ENCODE measurements around the gene CTBP2. TPM values are rescaled to one million over a fixed set of nuclear protein-coding genes. Genes with fewer than 3 reads are reported as not detected.

CTBP2 gene
- total RNA-seq, 1 donor, result 74.3 TPM

GRCh38 chr10:124967255-124967654 lies 193.1 kb downstream of the CTBP2 start:
- no peak for TF ChIP-seq CTCF (IDR thresholded peaks at IDR 0.05; ENCODE audit: insufficient read depth, low read depth, low read length)
- DNase-seq (ENCODE audit: low read depth), result no peak
- no peak overlapping the region for H3K4me3 ChIP-seq (ENCODE audit: low read depth, low read length)

GRCh38 chr10:124966008-124966407 lies 194.4 kb downstream of the CTBP2 start:
- no peak overlapping the region for H3K4me3 ChIP-seq (ENCODE audit: low read depth, low read length)
- DNase-seq (ENCODE audit: low read depth), result no peak

GRCh38 chr10:124963866-124964720 lies 196.3 kb downstream of the CTBP2 start:
- DNase-seq (ENCODE audit: low read depth), result no peak
- TF ChIP-seq CTCF (IDR thresholded peaks at IDR 0.05; ENCODE audit: insufficient read depth, low read depth, low read length), result no peak
- H3K4me3 ChIP-seq (ENCODE audit: low read depth, low read length), result no peak overlapping the region

More at GRCh38 chr10:124966008-124966407, 194.4 kb downstream of the CTBP2 start:
- no peak for TF ChIP-seq CTCF (IDR thresholded peaks at IDR 0.05; ENCODE audit: insufficient read depth, low read depth, low read length)

GRCh38 chr10:124962421-124962820 lies 197.9 kb downstream of the CTBP2 start:
- DNase-seq (ENCODE audit: low read depth), result peak; percentile 66
- no peak for TF ChIP-seq CTCF (IDR thresholded peaks at IDR 0.05; ENCODE audit: insufficient read depth, low read depth, low read length)
- H3K4me3 ChIP-seq (ENCODE audit: low read depth, low read length), result no peak overlapping the region

GRCh38 chr10:124961248-124961570 lies 199.2 kb downstream of the CTBP2 start:
- no peak for TF ChIP-seq CTCF (IDR thresholded peaks at IDR 0.05; ENCODE audit: insufficient read depth, low read depth, low read length)
- no peak overlapping the region for H3K4me3 ChIP-seq (ENCODE audit: low read depth, low read length)
- no peak for DNase-seq (ENCODE audit: low read depth)

GRCh38 chr10:124959564-124959963 lies 200.8 kb downstream of the CTBP2 start:
- no peak for DNase-seq (ENCODE audit: low read depth)
- no peak for TF ChIP-seq CTCF (IDR thresholded peaks at IDR 0.05; ENCODE audit: insufficient read depth, low read depth, low read length)
- H3K4me3 ChIP-seq (ENCODE audit: low read depth, low read length), result no peak overlapping the region
